ENCODE data around the gene PTPA. TPM values are rescaled to one million over a fixed set of nuclear protein-coding genes. Genes with fewer than 3 reads are reported as not detected.
A peak's percentile ranks its signal among the peaks of the same experiment; 100 is the strongest.

Gene PTPA
- total RNA-seq, 1 donor from 2014 or later, result 166 TPM

DNA sequence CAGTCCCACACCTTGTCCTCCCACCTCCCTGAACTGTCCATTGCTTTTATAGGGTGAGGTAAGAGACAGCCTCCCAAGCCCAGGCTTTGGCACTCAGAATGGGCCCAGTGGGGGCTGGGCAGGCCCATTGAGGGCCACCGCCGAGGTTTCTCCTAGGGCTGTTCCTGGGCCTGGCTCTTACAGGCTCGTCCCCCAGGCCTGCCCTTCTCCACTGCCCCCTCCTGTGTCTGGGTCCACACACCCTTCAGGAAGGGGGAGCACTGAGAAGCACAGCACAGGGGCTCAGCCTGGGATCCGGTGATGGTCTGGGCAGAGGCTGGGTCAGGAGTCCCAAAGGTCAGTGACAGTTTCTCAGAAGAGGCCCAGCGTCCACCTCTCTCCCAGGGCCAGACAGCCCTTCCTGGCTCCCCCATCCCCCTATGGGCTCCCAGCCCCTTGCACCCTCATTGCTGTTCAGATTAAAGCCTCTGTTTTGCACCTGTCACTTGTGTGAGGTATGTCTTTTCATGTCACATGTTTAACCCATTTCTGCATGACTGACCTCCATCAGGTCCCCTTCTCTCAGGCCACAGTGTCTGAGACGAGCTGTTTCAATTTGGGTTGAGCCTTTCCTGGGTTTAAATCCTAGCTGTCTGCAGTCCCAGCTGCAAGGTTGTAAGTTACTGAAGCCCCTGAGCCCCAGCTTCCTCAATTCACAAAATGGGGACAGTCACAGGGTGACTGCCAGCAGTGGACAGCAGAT is 37.4 kb downstream of the PTPA start:
- Mint-ChIP-seq H3K9me3 (ENCODE audit: unreplicated experiment) (peaks cover 4% of the 10 kb centered on the region), H3K4me1 (ENCODE audit: low read depth, unreplicated experiment) (peaks cover 18% of the 10 kb centered on the region), H3K36me3 (ENCODE audit: unreplicated experiment) (peaks cover 5% of the 10 kb centered on the region), H3K27me3 (ENCODE audit: unreplicated experiment) (peaks cover 14% of the 10 kb centered on the region), H3K27ac (ENCODE audit: unreplicated experiment) (peak overlapping the region; percentile 28), H3K4me3 (ENCODE audit: unreplicated experiment) (no peak overlapping the region)
- no peak for DNase-seq
- no peak for TF ChIP-seq CTCF (IDR thresholded peaks at IDR 0.05; ENCODE audit: partially characterized antibody, unreplicated experiment)

DNA sequence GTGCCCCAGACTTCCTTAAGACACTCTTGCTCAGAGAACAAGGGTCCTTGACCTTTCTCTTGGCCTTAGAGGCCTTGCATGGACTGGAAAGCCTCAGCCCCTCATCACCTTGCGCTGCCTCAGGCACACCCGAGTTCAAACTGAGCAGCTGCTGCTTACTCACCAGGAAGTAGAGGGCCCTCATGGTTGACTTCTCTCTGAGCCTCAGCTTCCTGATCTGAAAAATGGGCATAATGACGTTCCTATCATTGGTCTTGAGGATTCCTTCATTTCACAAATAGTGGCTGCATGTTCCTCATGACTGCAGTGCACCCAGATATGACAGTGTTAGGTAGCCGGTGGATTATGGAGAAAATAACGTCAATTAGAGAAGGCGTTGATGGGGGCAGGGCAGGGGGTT is 38.2 kb downstream of the PTPA start:
- Mint-ChIP-seq H3K27ac (ENCODE audit: unreplicated experiment) (no peak overlapping the region), H3K4me1 (ENCODE audit: low read depth, unreplicated experiment) (peaks cover 16% of the 10 kb centered on the region), H3K9me3 (ENCODE audit: unreplicated experiment) (peaks cover 4% of the 10 kb centered on the region), H3K36me3 (ENCODE audit: unreplicated experiment) (peaks cover 5% of the 10 kb centered on the region), H3K4me3 (ENCODE audit: unreplicated experiment) (no peak overlapping the region), H3K27me3 (ENCODE audit: unreplicated experiment) (peaks cover 14% of the 10 kb centered on the region)
- TF ChIP-seq CTCF (IDR thresholded peaks at IDR 0.05; ENCODE audit: partially characterized antibody, unreplicated experiment), result no peak
- DNase-seq, result no peak

- DNase-seq, result no peak
- TF ChIP-seq CTCF (IDR thresholded peaks at IDR 0.05; ENCODE audit: partially characterized antibody, unreplicated experiment), result no peak
- H3K27ac Mint-ChIP-seq (ENCODE audit: unreplicated experiment), result peak overlapping the region; percentile 44
- peaks cover 16% of the 10 kb centered on the region for H3K4me1 Mint-ChIP-seq (ENCODE audit: low read depth, unreplicated experiment)
- H3K27me3 Mint-ChIP-seq (ENCODE audit: unreplicated experiment), result peaks cover 14% of the 10 kb centered on the region
- H3K36me3 Mint-ChIP-seq (ENCODE audit: unreplicated experiment), result peaks cover 5% of the 10 kb centered on the region
- no peak overlapping the region for H3K4me3 Mint-ChIP-seq (ENCODE audit: unreplicated experiment)
- H3K9me3 Mint-ChIP-seq (ENCODE audit: unreplicated experiment), result peaks cover 4% of the 10 kb centered on the region
Observed at GRCh38 chr9:129150122-129150521, 38.9 kb downstream of the PTPA start.

DNA sequence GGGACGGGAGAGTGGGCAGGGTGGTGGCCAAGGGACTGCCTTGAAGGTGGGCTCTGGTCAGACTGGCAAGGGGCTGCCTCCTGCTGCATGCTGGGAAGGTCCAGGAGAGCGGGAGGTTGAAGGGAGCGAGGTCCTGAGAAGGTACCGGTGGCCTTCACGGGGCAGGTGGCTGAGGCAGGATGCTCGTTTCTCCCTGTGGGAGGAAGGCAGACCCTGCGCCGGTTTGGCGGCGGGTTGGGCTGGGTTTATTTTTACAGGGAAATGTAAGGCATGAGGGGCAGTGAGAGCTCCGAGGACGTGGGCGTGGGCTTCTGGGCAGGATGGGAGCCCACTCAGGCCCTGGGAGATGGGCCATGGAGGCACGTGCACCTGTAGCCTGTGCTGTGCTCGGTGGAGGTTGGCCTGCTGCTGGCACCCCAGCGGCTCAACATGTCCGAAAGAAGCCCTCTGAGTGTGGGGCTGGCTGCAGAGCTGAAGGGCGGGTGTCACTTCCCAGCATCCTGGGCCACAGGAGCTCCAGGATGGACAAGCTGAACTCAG is 39.5 kb downstream of the PTPA start:
- peaks cover 4% of the 10 kb centered on the region for H3K9me3 Mint-ChIP-seq (ENCODE audit: unreplicated experiment)

More for the DNA sequence above, 39.5 kb downstream of the PTPA start:
- Mint-ChIP-seq H3K27ac (ENCODE audit: unreplicated experiment) (no peak overlapping the region), H3K27me3 (ENCODE audit: unreplicated experiment) (peaks cover 14% of the 10 kb centered on the region), H3K4me3 (ENCODE audit: unreplicated experiment) (no peak overlapping the region), H3K4me1 (ENCODE audit: low read depth, unreplicated experiment) (peaks cover 14% of the 10 kb centered on the region), H3K36me3 (ENCODE audit: unreplicated experiment) (peaks cover 5% of the 10 kb centered on the region)
- no peak for TF ChIP-seq CTCF (IDR thresholded peaks at IDR 0.05; ENCODE audit: partially characterized antibody, unreplicated experiment)
- DNase-seq, result no peak

Measured in glutamatergic neuron (in vitro differentiated cells).